Head of caudate nucleus (tissue), 42 donors: ENCODE data around the gene PARD3.

Experiments
- DNase-seq, 42 donors: peaks; one replicate each; pipeline versions ENCODE4 v3.0.0 to v3.0.0-alpha.2; 2020 to 2021; ENCODE audit warnings: mixed read lengths in 7 of 42
- intact Hi-C: fragments of 100-400 bp; cut with DNase I; formaldehyde crosslinking; loops from one replicate; pipeline ENCODE4 v1.15.0; 2022

Gene PARD3

GRCh38 chr10:34175121-34175520 is 640.0 kb downstream of the PARD3 start:
- intact Hi-C loops: no loop called here
- no peak for DNase-seq

GRCh38 chr10:34172936-34173533 is 642.1 kb downstream of the PARD3 start:
- intact Hi-C loops: no loop called here
- DNase-seq: no peak

GRCh38 chr10:34171957-34172527 is 643.1 kb downstream of the PARD3 start:
- DNase-seq: no peak
- intact Hi-C loops: no loop called here

- no peak for DNase-seq
- intact Hi-C loops: no loop called here
Measured at GRCh38 chr10:34169677-34170076, 645.4 kb downstream of the PARD3 start.

GRCh38 chr10:34169131-34169530 is 646.0 kb downstream of the PARD3 start:
- intact Hi-C loops: no loop called here
- no peak for DNase-seq

GRCh38 chr10:34168439-34168838 is 646.7 kb downstream of the PARD3 start:
- DNase-seq: no peak
- intact Hi-C loops: no loop called here

GRCh38 chr10:34166823-34167222 is 648.3 kb downstream of the PARD3 start:
- no peak for DNase-seq
- intact Hi-C loops: no loop called here

- intact Hi-C loops: no loop called here
- DNase-seq: no peak
Measured at GRCh38 chr10:34166354-34166753, 648.7 kb downstream of the PARD3 start.

- DNase-seq: no peak
- intact Hi-C loops: no loop called here
Measured at GRCh38 chr10:34164029-34164428, 651.1 kb downstream of the PARD3 start.

GRCh38 chr10:34163075-34163905 is 651.8 kb downstream of the PARD3 start:
- no peak for DNase-seq
- intact Hi-C loops: no loop called here

- DNase-seq: no peak
- intact Hi-C loops: no loop called here
Measured at GRCh38 chr10:34161777-34162370, 653.2 kb downstream of the PARD3 start.

GRCh38 chr10:34160595-34160994 is 654.5 kb downstream of the PARD3 start:
- no peak for DNase-seq
- intact Hi-C loops: no loop called here

- intact Hi-C loops: no loop called here
- DNase-seq: no peak
Measured at GRCh38 chr10:34157501-34157900, 657.6 kb downstream of the PARD3 start.

GRCh38 chr10:34156781-34157425 is 658.2 kb downstream of the PARD3 start:
- no peak for DNase-seq
- intact Hi-C loops: no loop called here

- intact Hi-C loops: no loop called here
- no peak for DNase-seq
Measured at GRCh38 chr10:34155812-34156211, 659.3 kb downstream of the PARD3 start.

- DNase-seq: peak in 3 of 42 donors; percentile 9 to 17 (median 15)
- intact Hi-C loops: no loop called here
Measured at GRCh38 chr10:34154383-34154900, 660.7 kb downstream of the PARD3 start.

- intact Hi-C loops: no loop called here
- DNase-seq: no peak
Measured at GRCh38 chr10:34153663-34154382, 661.3 kb downstream of the PARD3 start.

GRCh38 chr10:34152434-34152833 is 662.7 kb downstream of the PARD3 start:
- no peak for DNase-seq
- intact Hi-C loops: no loop called here

GRCh38 chr10:34151931-34152330 is 663.2 kb downstream of the PARD3 start:
- intact Hi-C loops: no loop called here
- DNase-seq: no peak
